ENCODE measurements around the gene PLA1A.
A peak's percentile ranks its signal among the peaks of the same experiment; 100 is the strongest.

The PLA1A gene

GRCh38 chr3:119627461-119627860, 29.8 kb downstream of the PLA1A start:
- H4K91ac ChIP-seq (ENCODE audit: low read depth, low read length, poor library complexity): no peak overlapping the region
- no peak overlapping the region for H3K4me2 ChIP-seq (ENCODE audit: insufficient read depth, low read length, poor library complexity, severe bottlenecking)
- no peak overlapping the region for H3K4me3 ChIP-seq (ENCODE audit: low read length in 2 of 2)
- peaks cover 7 to 12% of the 10 kb centered on the region in 2 donors for H3K4me1 ChIP-seq (ENCODE audit: control insufficient read depth in 2 of 2, insufficient read depth in 1 of 2, low read depth in 1 of 2, low read length in 2 of 2)
- DNase-seq (ENCODE audit: low spot score): no peak
- no peak overlapping the region for H4K8ac ChIP-seq (ENCODE audit: low read depth, low read length)
- H3K18ac ChIP-seq (ENCODE audit: low read length): no peak overlapping the region
- H2BK12ac ChIP-seq (ENCODE audit: low read length): no peak overlapping the region
- H3K27me3 ChIP-seq (ENCODE audit: control insufficient read depth in 3 of 3, insufficient read depth in 3 of 3, low read depth in 1 of 3, low read length in 3 of 3): no peaks in the 10 kb centered on the region
- H2BK120ac ChIP-seq (ENCODE audit: low read depth, low read length): no peak overlapping the region
- peak overlapping the region; percentile 37 for H2AFZ ChIP-seq (ENCODE audit: low read length)
- no peak overlapping the region for H3K4ac ChIP-seq (ENCODE audit: low read length)
- H3K36me3 ChIP-seq (replicated peaks in 1 of 2; ENCODE audit: control insufficient read depth in 2 of 2, insufficient read depth in 2 of 2, low read length in 2 of 2): no peaks in the 10 kb centered on the region
- H3K14ac ChIP-seq (ENCODE audit: low read length): no peak overlapping the region
- H3K27ac ChIP-seq (replicated peaks; ENCODE audit: low read length): no peak overlapping the region
- H3K79me1 ChIP-seq (ENCODE audit: low read depth, low read length): no peaks in the 10 kb centered on the region
- no peak overlapping the region for H3K9ac ChIP-seq (ENCODE audit: low read depth, low read length, poor library complexity)
- no peak overlapping the region for H2BK5ac ChIP-seq (ENCODE audit: low read length)
- WGBS, 2 donors (ENCODE audit: extremely low coverage in 2 of 2, insufficient read length in 2 of 2, insufficient replicate concordance in 1 of 2): no CpG with 5 or more reads among the region's 8 CpGs
- H2BK15ac ChIP-seq (ENCODE audit: low read length): no peak overlapping the region
- no peak overlapping the region for H3K23ac ChIP-seq (ENCODE audit: low read depth, low read length, poor library complexity)
- H3K9me3 ChIP-seq (replicated peaks in 1 of 2; ENCODE audit: control insufficient read depth in 2 of 2, insufficient read depth in 1 of 2, low read depth in 1 of 2, low read length in 2 of 2): no peaks in the 10 kb centered on the region
- no peak overlapping the region for H2AK5ac ChIP-seq (ENCODE audit: low read depth, low read length)

GRCh38 chr3:119628390-119628789, 30.7 kb downstream of the PLA1A start:
- no CpG with 5 or more reads among the region's 4 CpGs for WGBS, 2 donors (ENCODE audit: extremely low coverage in 2 of 2, insufficient read length in 2 of 2, insufficient replicate concordance in 1 of 2)

DNA sequence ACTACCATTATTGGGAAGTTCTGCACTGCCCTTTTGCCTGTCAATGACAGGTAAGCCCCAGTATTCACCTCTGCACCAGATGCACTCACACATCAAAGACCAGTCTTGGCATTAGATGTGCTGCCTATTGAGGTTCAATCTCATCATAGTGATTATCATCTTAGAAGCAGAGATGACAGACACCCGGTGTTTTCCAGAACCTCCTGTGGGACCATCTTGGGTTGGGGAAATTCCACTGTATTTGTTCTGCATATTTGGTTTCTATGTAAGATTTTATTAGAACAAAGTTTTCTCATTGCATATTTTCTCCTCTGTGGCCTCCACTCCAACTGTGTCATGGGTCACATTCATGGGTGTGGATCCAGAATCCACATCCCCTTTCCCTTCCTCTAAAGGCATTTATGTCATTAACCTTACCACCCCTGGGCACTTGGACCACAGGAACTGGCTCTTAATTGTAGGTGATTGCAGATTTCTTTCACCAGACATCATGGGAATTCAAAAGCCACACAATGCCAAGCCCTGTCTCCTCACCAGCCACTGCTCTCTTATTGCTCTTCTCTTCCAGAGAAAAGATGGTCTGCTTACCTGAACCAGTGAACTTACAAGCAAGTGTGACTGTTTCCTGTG, 31.2 kb downstream of the PLA1A start:
- Histone ChIP-seq H3K27ac (replicated peaks; ENCODE audit: low read length) (no peak overlapping the region), H4K8ac (ENCODE audit: low read depth, low read length) (no peak overlapping the region), H2BK120ac (ENCODE audit: low read depth, low read length) (no peak overlapping the region), H3K27me3 (ENCODE audit: control insufficient read depth in 3 of 3, insufficient read depth in 3 of 3, low read depth in 1 of 3, low read length in 3 of 3) (no peaks in the 10 kb centered on the region), H3K9ac (ENCODE audit: low read depth, low read length, poor library complexity) (no peak overlapping the region), H3K18ac (ENCODE audit: low read length) (no peak overlapping the region), H4K91ac (ENCODE audit: low read depth, low read length, poor library complexity) (no peak overlapping the region), H3K4ac (ENCODE audit: low read length) (no peak overlapping the region), H2BK5ac (ENCODE audit: low read length) (no peak overlapping the region), H2AFZ (ENCODE audit: low read length) (no peak overlapping the region), H3K36me3 (replicated peaks in 1 of 2; ENCODE audit: control insufficient read depth in 2 of 2, insufficient read depth in 2 of 2, low read length in 2 of 2) (no peaks in the 10 kb centered on the region), H3K4me2 (ENCODE audit: insufficient read depth, low read length, poor library complexity, severe bottlenecking) (no peak overlapping the region), H3K9me3 (replicated peaks in 1 of 2; ENCODE audit: control insufficient read depth in 2 of 2, insufficient read depth in 1 of 2, low read depth in 1 of 2, low read length in 2 of 2) (no peaks in the 10 kb centered on the region), H3K14ac (ENCODE audit: low read length) (no peak overlapping the region), H3K79me1 (ENCODE audit: low read depth, low read length) (no peaks in the 10 kb centered on the region), H3K23ac (ENCODE audit: low read depth, low read length, poor library complexity) (no peak overlapping the region), H2BK15ac (ENCODE audit: low read length) (no peak overlapping the region), H3K4me1 (ENCODE audit: control insufficient read depth in 2 of 2, insufficient read depth in 1 of 2, low read depth in 1 of 2, low read length in 2 of 2) (peaks cover 7 to 12% of the 10 kb centered on the region in 2 donors), H3K4me3 (ENCODE audit: low read length in 2 of 2) (no peak overlapping the region), H2BK12ac (ENCODE audit: low read length) (no peak overlapping the region), H2AK5ac (ENCODE audit: low read depth, low read length) (no peak overlapping the region)
- no CpG with 5 or more reads among the region's 1 CpG for WGBS, 2 donors (ENCODE audit: extremely low coverage in 2 of 2, insufficient read length in 2 of 2, insufficient replicate concordance in 1 of 2)
- no peak for DNase-seq (ENCODE audit: low spot score)

More at GRCh38 chr3:119628390-119628789, 30.7 kb downstream of the PLA1A start:
- Histone ChIP-seq H3K36me3 (replicated peaks in 1 of 2; ENCODE audit: control insufficient read depth in 2 of 2, insufficient read depth in 2 of 2, low read length in 2 of 2) (no peaks in the 10 kb centered on the region), H2BK120ac (ENCODE audit: low read depth, low read length) (no peak overlapping the region), H3K27ac (replicated peaks; ENCODE audit: low read length) (no peak overlapping the region), H3K18ac (ENCODE audit: low read length) (no peak overlapping the region), H2BK15ac (ENCODE audit: low read length) (no peak overlapping the region), H4K8ac (ENCODE audit: low read depth, low read length) (no peak overlapping the region), H3K9ac (ENCODE audit: low read depth, low read length, poor library complexity) (no peak overlapping the region), H3K4me1 (ENCODE audit: control insufficient read depth in 2 of 2, insufficient read depth in 1 of 2, low read depth in 1 of 2, low read length in 2 of 2) (peaks cover 7 to 12% of the 10 kb centered on the region in 2 donors), H3K4me2 (ENCODE audit: insufficient read depth, low read length, poor library complexity, severe bottlenecking) (no peak overlapping the region), H4K91ac (ENCODE audit: low read depth, low read length, poor library complexity) (no peak overlapping the region), H2BK12ac (ENCODE audit: low read length) (no peak overlapping the region), H3K79me1 (ENCODE audit: low read depth, low read length) (no peaks in the 10 kb centered on the region), H3K23ac (ENCODE audit: low read depth, low read length, poor library complexity) (no peak overlapping the region), H3K27me3 (ENCODE audit: control insufficient read depth in 3 of 3, insufficient read depth in 3 of 3, low read depth in 1 of 3, low read length in 3 of 3) (no peaks in the 10 kb centered on the region), H3K9me3 (replicated peaks in 1 of 2; ENCODE audit: control insufficient read depth in 2 of 2, insufficient read depth in 1 of 2, low read depth in 1 of 2, low read length in 2 of 2) (no peaks in the 10 kb centered on the region), H3K4me3 (ENCODE audit: low read length in 2 of 2) (no peak overlapping the region), H2AK5ac (ENCODE audit: low read depth, low read length) (no peak overlapping the region), H3K14ac (ENCODE audit: low read length) (no peak overlapping the region), H3K4ac (ENCODE audit: low read length) (no peak overlapping the region), H2AFZ (ENCODE audit: low read length) (no peak overlapping the region), H2BK5ac (ENCODE audit: low read length) (no peak overlapping the region)
- DNase-seq (ENCODE audit: low spot score): no peak

DNA sequence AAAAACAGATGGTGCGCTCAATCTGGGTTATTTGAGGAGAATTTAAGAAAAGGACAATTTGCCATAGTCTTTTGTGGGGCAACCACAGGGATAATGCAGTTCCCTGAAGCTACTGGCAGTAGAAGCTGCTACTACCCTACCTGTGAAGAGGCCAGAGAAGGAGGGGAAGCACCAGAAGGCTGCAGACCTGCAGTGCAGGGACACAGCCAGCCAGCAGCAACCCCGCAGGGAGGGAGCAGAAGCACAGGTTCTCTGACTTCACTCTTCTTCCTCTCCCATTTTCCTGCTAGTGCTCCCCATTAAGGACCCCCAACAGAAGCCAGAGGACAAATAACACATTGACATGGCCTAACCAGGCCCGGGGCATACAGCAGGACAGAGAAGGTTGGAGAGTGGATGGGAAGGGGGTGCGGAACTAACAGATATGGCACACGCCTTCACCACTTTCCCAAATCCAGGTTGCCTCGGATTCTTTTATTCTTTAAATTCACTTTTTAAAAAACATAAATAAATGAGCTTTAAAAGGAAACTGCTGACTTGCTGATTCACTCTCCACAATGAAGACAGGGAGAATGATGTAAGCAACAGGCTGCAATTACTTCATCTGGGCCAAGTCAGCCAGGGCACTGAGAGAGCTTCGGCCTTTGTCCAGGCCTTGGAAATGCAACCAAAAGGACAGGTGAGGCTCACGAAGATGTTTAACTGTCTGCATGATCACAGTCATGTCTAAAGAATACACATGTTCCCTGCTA, 32.6 kb downstream of the PLA1A start:
- Histone ChIP-seq H3K79me1 (ENCODE audit: low read depth, low read length) (no peaks in the 10 kb centered on the region), H4K91ac (ENCODE audit: low read depth, low read length, poor library complexity) (no peak overlapping the region), H3K9me3 (replicated peaks in 1 of 2; ENCODE audit: control insufficient read depth in 2 of 2, insufficient read depth in 1 of 2, low read depth in 1 of 2, low read length in 2 of 2) (no peaks in the 10 kb centered on the region), H3K23ac (ENCODE audit: low read depth, low read length, poor library complexity) (no peak overlapping the region), H2BK12ac (ENCODE audit: low read length) (no peak overlapping the region), H4K8ac (ENCODE audit: low read depth, low read length) (no peak overlapping the region), H3K4me2 (ENCODE audit: insufficient read depth, low read length, poor library complexity, severe bottlenecking) (no peak overlapping the region), H2BK120ac (ENCODE audit: low read depth, low read length) (no peak overlapping the region), H2AK5ac (ENCODE audit: low read depth, low read length) (no peak overlapping the region), H3K18ac (ENCODE audit: low read length) (no peak overlapping the region), H2BK15ac (ENCODE audit: low read length) (no peak overlapping the region), H3K9ac (ENCODE audit: low read depth, low read length, poor library complexity) (no peak overlapping the region), H3K4me1 (ENCODE audit: control insufficient read depth in 2 of 2, insufficient read depth in 1 of 2, low read depth in 1 of 2, low read length in 2 of 2) (peaks cover 7 to 12% of the 10 kb centered on the region in 2 donors), H3K27ac (replicated peaks; ENCODE audit: low read length) (no peak overlapping the region), H2BK5ac (ENCODE audit: low read length) (no peak overlapping the region), H3K4me3 (ENCODE audit: low read length in 2 of 2) (no peak overlapping the region), H3K4ac (ENCODE audit: low read length) (no peak overlapping the region), H3K27me3 (ENCODE audit: control insufficient read depth in 3 of 3, insufficient read depth in 3 of 3, low read depth in 1 of 3, low read length in 3 of 3) (no peaks in the 10 kb centered on the region), H3K14ac (ENCODE audit: low read length) (no peak overlapping the region), H2AFZ (ENCODE audit: low read length) (no peak overlapping the region), H3K36me3 (replicated peaks in 1 of 2; ENCODE audit: control insufficient read depth in 2 of 2, insufficient read depth in 2 of 2, low read length in 2 of 2) (no peaks in the 10 kb centered on the region)
- no peak for DNase-seq (ENCODE audit: low spot score)
- WGBS, 2 donors (ENCODE audit: extremely low coverage in 2 of 2, insufficient read length in 2 of 2, insufficient replicate concordance in 1 of 2): no CpG with 5 or more reads among the region's 8 CpGs

Measured in neuronal stem cell (in vitro differentiated cells).